HG02571 (cell line): ENCODE results near the gene ARMH3.

Source experiments
- ATAC-seq: cut with Tn5 transposase; IDR thresholded peaks from one replicate; pipeline ENCODE4 v1.9.1; 2021; ENCODE audit warnings: mild to moderate bottlenecking, moderate library complexity; ENCODE audit not compliant: unreplicated experiment

Gene ARMH3

DNA sequence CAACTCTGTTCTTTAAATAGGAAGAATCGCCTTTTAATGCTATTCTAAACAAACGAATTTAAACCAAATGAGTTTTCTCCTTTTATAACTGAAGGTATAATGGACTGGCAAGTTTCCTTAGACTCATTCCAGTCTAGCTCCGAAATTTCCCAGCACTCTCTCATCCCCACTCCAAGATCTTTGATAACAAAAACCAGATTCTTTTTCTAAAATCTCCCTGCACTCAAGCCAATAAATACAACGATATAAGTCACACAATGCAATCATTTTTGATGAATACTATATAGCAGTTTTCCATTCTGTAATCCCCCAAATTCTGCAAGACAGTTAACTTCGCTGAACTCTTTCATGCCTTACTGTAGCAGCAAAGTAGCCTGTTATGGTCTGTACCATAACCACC, 239.6 kb downstream of the ARMH3 start:
- no peak for ATAC-seq

GRCh38 chr10:101814466-101815071, 241.4 kb downstream of the ARMH3 start:
- no peak for ATAC-seq

DNA sequence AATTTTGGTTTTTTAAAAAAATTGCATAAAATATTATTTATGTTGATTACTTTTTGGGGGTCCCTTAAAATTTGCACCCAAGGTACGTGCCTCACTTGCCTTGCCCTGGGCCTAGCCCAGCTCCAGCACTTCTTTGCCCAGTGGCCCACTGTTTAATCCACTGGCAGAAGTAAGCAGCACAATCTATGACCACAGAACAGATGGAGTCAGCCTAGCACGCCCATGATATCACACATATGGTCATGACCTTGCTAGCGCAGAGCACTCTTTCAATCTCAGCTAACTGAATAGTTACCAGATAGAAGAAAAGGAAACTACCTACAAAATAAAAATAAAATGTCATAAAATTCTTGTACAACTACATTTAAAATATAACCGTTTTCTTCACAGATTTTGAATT, 243.4 kb downstream of the ARMH3 start:
- ATAC-seq = no peak

DNA sequence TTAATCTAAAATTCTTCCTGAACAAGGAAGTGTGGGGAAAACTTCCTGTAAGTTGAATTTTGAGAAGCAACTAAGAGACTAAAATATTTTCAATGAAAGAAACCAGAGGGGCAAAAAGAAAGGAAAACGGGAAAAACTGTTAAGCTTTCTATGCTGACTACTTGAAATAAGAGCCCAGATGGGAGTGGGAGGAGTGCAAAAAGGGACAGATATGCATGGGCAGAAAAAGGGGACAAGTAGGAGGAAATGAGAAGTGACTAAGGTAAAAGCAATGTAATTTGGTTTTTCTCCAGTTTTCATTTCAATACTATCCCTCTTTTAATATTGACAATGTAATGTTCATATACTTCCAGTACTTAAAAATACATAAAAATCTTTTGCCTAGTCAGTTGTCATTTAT, 248.8 kb downstream of the ARMH3 start:
- no peak for ATAC-seq

- no peak for ATAC-seq
Measured at GRCh38 chr10:101803511-101803910, 252.5 kb downstream of the ARMH3 start.

DNA sequence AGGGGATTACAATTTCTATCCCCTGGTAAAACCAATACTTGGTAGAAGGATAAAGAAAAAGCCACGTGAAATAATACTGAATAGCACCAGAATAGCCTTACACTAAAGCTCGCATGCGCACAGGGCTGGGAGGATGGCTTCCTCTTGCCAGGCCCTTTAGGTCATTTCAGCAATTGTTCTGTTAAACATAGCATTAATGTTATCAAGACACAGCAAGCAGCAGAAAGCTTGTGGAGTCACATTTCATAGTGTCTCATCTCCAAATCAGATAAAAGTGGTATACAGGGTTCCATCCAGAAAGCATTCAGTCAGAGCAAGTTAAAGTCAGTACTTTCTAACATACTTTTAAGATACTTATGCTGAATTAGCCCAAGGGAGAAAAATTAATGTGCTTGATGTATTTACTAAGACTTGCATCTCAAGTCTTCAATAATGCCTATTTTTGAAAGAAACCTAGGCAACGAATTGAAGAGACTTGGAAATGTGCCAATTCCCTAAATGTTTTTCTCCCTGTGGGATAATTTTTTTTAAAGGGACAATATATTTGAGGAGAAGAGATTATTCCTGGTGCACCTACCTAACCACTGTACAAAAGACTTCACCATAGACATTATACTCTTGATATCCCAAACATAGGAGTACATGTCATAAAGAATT, 258.4 kb downstream of the ARMH3 start:
- no peak for ATAC-seq
